A549 (cell line): ENCODE data around the gene RGS2. TPM values are rescaled to one million over a fixed set of nuclear protein-coding genes. Genes with fewer than 3 reads are reported as not detected.

Source experiments
- ATAC-seq, 2 experiments: fragments of 200-7000 bp in 1 of 2; fragments of >200 bp in 1 of 2; cut with Nextera tagmentation in 1 of 2; cut with Tn5 transposase in 1 of 2; 3 replicates each; pipeline versions ENCODE4 v1.8.0 to v1.9.1; 2018 to 2020; ENCODE audit warnings: mild to moderate bottlenecking in 1 of 2, moderate library complexity in 1 of 2
- CTCF ChIA-PET: fragments of 300-600 bp; sonication (Branson Sonifier 250); formaldehyde crosslinking; extraction: SDS; loops from one replicate; lab custom pipeline; 2021; ENCODE audit warnings: antibody characterized with exemption, inconsistent platforms; lab: Yijun Ruan, JAX
- POLR2A ChIA-PET: fragments of 350-600 bp; formaldehyde crosslinking; extraction: SDS; loops from one replicate; lab custom pipeline; 2021; ENCODE audit warnings: antibody characterized with exemption, inconsistent platforms; lab: Yijun Ruan, JAX
- DNase-seq, 2 experiments: peaks; one replicate each; pipeline versions ENCODE4 v3.0.0 to v3.0.0-alpha.2; 2011 to 2016; ENCODE audit warnings: low read depth in 1 of 2, low spot score in 1 of 2
- FAIRE-seq: peaks from 2 replicates; lab custom pipeline; 2011; peaks lifted over from hg19 to GRCh38; lab: Jason Lieb, UNC
- H3K27ac ChIP-seq, 2 experiments: fragments of >200 bp; sonication (Bioruptor Twin); formaldehyde crosslinking; 3 replicates each; pipeline ENCODE4 v1.5.1; 2016 to 2017
- H3K4me1 ChIP-seq: fragments of >200 bp; sonication (Bioruptor Twin); formaldehyde crosslinking; 3 replicates; pipeline ENCODE4 v1.6.1; 2016
- H3K4me2 ChIP-seq: fragments of >200 bp; sonication (Bioruptor Twin); formaldehyde crosslinking; 3 replicates; pipeline ENCODE4 v1.6.1; 2016
- H3K4me3 ChIP-seq: fragments of >200 bp; sonication (Bioruptor Twin); formaldehyde crosslinking; 3 replicates; pipeline ENCODE4 v1.5.1; 2016
- H3K9me3 ChIP-seq: fragments of >200 bp; sonication (Bioruptor Twin); formaldehyde crosslinking; 3 replicates; pipeline ENCODE4 v1.6.1; 2016
- BHLHE40 ChIP-seq: IDR thresholded peaks from 2 replicates; pipeline ENCODE4 v1.6.1; 2012; ENCODE audit warnings: low read depth, low read length, inconsistent platforms
- CHD2 ChIP-seq: fragments of 150-350 bp; IDR thresholded peaks from 2 replicates; pipeline ENCODE4 v1.6.1; 2014; ENCODE audit warnings: low read length; ENCODE audit not compliant: partially characterized antibody
- CHD4 ChIP-seq: fragments of 200-600 bp; sonication (generic); IDR thresholded peaks from 2 replicates; pipeline ENCODE4 v1.6.1; 2016; ENCODE audit warnings: antibody characterized with exemption, mild to moderate bottlenecking, borderline replicate concordance
- EHMT2 ChIP-seq: fragments of 200-600 bp; sonication (generic); IDR thresholded peaks from 2 replicates; pipeline ENCODE4 v1.6.1; 2016; ENCODE audit warnings: antibody characterized with exemption, low read depth, mild to moderate bottlenecking, moderate library complexity
- HOXB13 ChIP-seq: fragments of 250-450 bp; sonication (Bioruptor Pico); IDR thresholded peaks from 2 replicates; pipeline ENCODE4 v1.5.0; 2020; ENCODE audit warnings: low read depth, mild to moderate bottlenecking, moderate library complexity
- MAFK ChIP-seq: fragments of 450-650 bp; IDR thresholded peaks from 2 replicates; pipeline ENCODE4 v1.6.1; 2014; ENCODE audit not compliant: partially characterized antibody
- MAZ ChIP-seq: fragments of 150-350 bp; IDR thresholded peaks from 2 replicates; pipeline ENCODE4 v1.6.1; 2014; ENCODE audit warnings: antibody characterized with exemption, low read depth, low read length, borderline replicate concordance
- MYC ChIP-seq: IDR thresholded peaks from 2 replicates; pipeline ENCODE4 v1.6.1; 2012; ENCODE audit warnings: mild to moderate bottlenecking, inconsistent platforms, low read length, improper control_type of control experiment, borderline replicate concordance
- PHF8 ChIP-seq: fragments of 200-600 bp; sonication (generic); IDR thresholded peaks from 2 replicates; pipeline ENCODE4 v1.6.1; 2016; ENCODE audit warnings: low read depth, mild to moderate bottlenecking, antibody characterized with exemption, moderate library complexity, borderline replicate concordance
- RAD21 ChIP-seq, 2 experiments: fragments of >200 bp in 1 of 2; sonication (Bioruptor Twin) in 1 of 2; formaldehyde crosslinking in 1 of 2; IDR thresholded peaks in 1 of 2; conservative IDR thresholded peaks in 1 of 2; 2 replicates in 1 of 2; 3 replicates in 1 of 2; pipeline ENCODE4 v1.6.1; 2012 to 2018; ENCODE audit warnings: inconsistent platforms in 1 of 2
- RCOR1 ChIP-seq: fragments of 150-350 bp; IDR thresholded peaks from 2 replicates; pipeline ENCODE4 v1.6.1; 2014; ENCODE audit warnings: antibody characterized with exemption, low read length, low read depth
- RNF2 ChIP-seq: fragments of 200-600 bp; sonication (generic); IDR thresholded peaks from 2 replicates; pipeline ENCODE4 v1.6.1; 2016; ENCODE audit warnings: low read depth, mild to moderate bottlenecking, antibody characterized with exemption, moderate library complexity, borderline replicate concordance
- SREBF2 ChIP-seq: fragments of 450-650 bp; IDR thresholded peaks from 2 replicates; pipeline ENCODE4 v1.6.1; 2014; ENCODE audit warnings: mild to moderate bottlenecking, moderate library complexity
- ZC3H11A ChIP-seq: fragments of 450-650 bp; IDR thresholded peaks from 2 replicates; pipeline ENCODE4 v1.6.1; 2014; ENCODE audit warnings: antibody characterized with exemption, mild to moderate bottlenecking
- ZNF302 ChIP-seq: fragments of 250-450 bp; sonication (Bioruptor Pico); IDR thresholded peaks from 2 replicates; pipeline ENCODE4 v1.9.0; 2021; ENCODE audit warnings: inconsistent platforms, mild to moderate bottlenecking, moderate library complexity
- WGBS: methylation state at CpG from one replicate; pipeline ENCODE4 v1.1.6; 2017; ENCODE audit errors: missing lambda C conversion rate; 5-methylcytosine and 5-hydroxymethylcytosine counted together
- polyA plus RNA-seq, 4 experiments: library from polyadenylated mRNA; depleted of rRNA in 3 of 4; stranded (reverse); fragments of >200 nt; fragmentation: RNase III in 1 of 4; extraction: RNeasy Plus Mini Kit Qiagen cat#74134 plus additional on column Dnase treatment in 1 of 4; gene quantifications; 2 replicates in 3 of 4; 3 replicates in 1 of 4; pipeline ENCODE4 v1.2.3, GENCODE V29; 2011 to 2017
- TF ChIP-seq, protein P1 (sequence below): fragments of 250-450 bp; sonication (Bioruptor Pico); IDR thresholded peaks from 2 replicates; pipeline ENCODE4 v1.5.0; 2021; ENCODE audit warnings: mild to moderate bottlenecking, moderate library complexity, borderline replicate concordance
- TF ChIP-seq, protein P2 (sequence below): fragments of 450-650 bp; IDR thresholded peaks from 2 replicates; pipeline ENCODE4 v1.6.1; 2014; ENCODE audit warnings: antibody characterized with exemption
- TF ChIP-seq, protein P3 (sequence below): fragments of >200 bp; sonication (Bioruptor Twin); formaldehyde crosslinking; IDR thresholded peaks from 2 replicates; pipeline ENCODE4 v1.6.1; 2016

The RGS2 gene
- polyA plus RNA-seq, 2 of the 4 experiments (the other 2 are of a cell fraction) = 20.1 to 26.5 TPM

DNA sequence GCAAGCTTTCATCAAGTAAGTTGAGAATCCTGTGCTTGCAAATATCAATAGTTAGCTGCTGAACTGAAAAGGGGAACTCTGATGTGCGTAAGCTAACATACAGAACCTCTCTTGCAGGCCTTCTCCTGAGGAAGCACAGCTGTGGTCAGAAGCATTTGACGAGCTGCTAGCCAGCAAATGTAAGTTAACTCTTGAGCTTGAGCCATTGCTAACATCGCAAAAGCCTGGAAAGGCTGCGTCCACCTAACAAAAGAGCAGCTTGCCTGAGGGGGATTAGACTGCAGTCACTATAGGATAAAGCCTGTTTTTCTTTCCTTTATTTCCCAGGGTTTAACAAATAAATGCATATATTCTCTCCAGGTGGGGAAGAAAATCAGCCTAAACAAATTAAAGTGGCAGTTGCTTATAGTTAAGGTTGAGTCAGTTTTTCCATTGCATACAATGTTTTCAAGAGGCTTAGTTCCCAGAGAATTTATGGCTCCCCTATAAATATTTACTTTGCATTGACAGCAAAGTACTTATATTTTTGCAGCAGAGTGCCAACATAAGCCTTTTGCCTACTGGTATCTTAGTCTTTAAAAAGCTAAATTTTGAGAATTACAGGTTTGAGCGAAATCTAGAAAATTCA, 1.5 kb downstream of the RGS2 start:
- ATAC-seq (no peak), DNase-seq (no peak), FAIRE-seq (no peak)
- peak overlapping the region; percentile 63 for H3K4me3 ChIP-seq
- peak overlapping the region in 1 of 2 experiments; percentile 90; a peak in 4 of 6 replicates for H3K27ac ChIP-seq
- POLR2A ChIA-PET = interaction anchor here (1.0 to 5.3 kb wide), 4 partner anchors 105 to 220 kb away, joined by 3 to 54 read pairs (median 6); no protein-coding TSS in a partner anchor
- H3K4me2 ChIP-seq = peak overlapping the region; percentile 97
- no peaks in the 10 kb centered on the region for H3K9me3 ChIP-seq
- WGBS = 84% methylated on average over 5 of the region's 5 CpGs
- CTCF ChIA-PET = interaction anchor here (8.2 kb wide), 1 partner anchor 208 kb away, joined by 85 read pairs; no protein-coding TSS in a partner anchor
- TF ChIP-seq MAZ (no peak), MAFK (no peak), CHD2 (no peak), ZC3H11A (no peak), CHD4 (no peak)
- TF ChIP-seq, protein P1, sequence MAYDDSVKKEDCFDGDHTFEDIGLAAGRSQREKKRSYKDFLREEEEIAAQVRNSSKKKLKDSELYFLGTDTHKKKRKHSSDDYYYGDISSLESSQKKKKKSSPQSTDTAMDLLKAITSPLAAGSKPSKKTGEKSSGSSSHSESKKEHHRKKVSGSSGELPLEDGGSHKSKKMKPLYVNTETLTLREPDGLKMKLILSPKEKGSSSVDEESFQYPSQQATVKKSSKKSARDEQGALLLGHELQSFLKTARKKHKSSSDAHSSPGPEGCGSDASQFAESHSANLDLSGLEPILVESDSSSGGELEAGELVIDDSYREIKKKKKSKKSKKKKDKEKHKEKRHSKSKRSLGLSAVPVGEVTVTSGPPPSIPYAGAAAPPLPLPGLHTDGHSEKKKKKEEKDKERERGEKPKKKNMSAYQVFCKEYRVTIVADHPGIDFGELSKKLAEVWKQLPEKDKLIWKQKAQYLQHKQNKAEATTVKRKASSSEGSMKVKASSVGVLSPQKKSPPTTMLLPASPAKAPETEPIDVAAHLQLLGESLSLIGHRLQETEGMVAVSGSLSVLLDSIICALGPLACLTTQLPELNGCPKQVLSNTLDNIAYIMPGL = no peak
- peaks cover 41% of the 10 kb centered on the region for H3K4me1 ChIP-seq

DNA sequence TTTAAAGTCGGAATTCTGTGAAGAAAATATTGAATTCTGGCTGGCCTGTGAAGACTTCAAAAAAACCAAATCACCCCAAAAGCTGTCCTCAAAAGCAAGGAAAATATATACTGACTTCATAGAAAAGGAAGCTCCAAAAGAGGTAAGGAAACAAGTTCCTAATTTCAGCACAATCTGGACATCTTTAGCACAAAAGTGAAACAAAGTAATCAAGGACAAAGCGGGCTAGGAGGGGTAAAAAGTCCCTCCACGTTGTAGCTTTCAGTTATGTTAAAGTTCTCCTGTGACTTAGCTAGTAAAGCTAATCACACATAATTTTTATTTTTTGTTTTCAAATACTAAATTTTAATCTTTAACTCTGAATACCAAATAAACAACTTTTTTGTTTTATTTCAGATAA, 2.2 kb downstream of the RGS2 start:
- TF ChIP-seq ZNF302 (CRISPR knock-in tag) = no peak
- TF ChIP-seq EHMT2 = no peak
- ChIA-PET CTCF (interaction anchor here (1.1 to 8.2 kb wide), 2 partner anchors 207 to 301 kb away, joined by 3 to 85 read pairs; no protein-coding TSS in a partner anchor), POLR2A (interaction anchor here (5.3 kb wide), 1 partner anchor 208 kb away, joined by 54 read pairs; no protein-coding TSS in a partner anchor)
- H3K4me3 ChIP-seq = peak overlapping the region; percentile 63; the same call in 1 of the 3 replicates
- no peak overlapping the region for H3K27ac ChIP-seq
- peaks cover 36% of the 10 kb centered on the region for H3K4me1 ChIP-seq
- ATAC-seq (no peak), FAIRE-seq (no peak), DNase-seq (no peak)
- H3K4me2 ChIP-seq = peak overlapping the region; percentile 97; the same call in 2 of the 3 replicates
- no peaks in the 10 kb centered on the region for H3K9me3 ChIP-seq
- WGBS = 72% methylated on average over 3 of the region's 3 CpGs

DNA sequence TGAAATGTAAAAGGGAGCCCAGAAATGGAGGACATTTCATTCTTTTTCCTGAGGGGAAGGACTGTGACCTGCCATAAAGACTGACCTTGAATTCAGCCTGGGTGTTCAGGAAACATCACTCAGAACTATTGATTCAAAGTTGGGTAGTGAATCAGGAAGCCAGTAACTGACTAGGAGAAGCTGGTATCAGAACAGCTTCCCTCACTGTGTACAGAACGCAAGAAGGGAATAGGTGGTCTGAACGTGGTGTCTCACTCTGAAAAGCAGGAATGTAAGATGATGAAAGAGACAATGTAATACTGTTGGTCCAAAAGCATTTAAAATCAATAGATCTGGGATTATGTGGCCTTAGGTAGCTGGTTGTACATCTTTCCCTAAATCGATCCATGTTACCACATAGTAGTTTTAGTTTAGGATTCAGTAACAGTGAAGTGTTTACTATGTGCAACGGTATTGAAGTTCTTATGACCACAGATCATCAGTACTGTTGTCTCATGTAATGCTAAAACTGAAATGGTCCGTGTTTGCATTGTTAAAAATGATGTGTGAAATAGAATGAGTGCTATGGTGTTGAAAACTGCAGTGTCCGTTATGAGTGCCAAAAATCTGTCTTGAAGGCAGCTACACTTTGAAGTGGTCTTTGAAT, 2.9 kb downstream of the RGS2 start:
- no peak for ATAC-seq
- Histone ChIP-seq H3K9me3 (no peaks in the 10 kb centered on the region), H3K4me1 (peaks cover 29% of the 10 kb centered on the region), H3K4me3 (no peak overlapping the region), H3K27ac (no peak overlapping the region; a peak in 1 of 6 replicates), H3K4me2 (peak overlapping the region; percentile 12; the same call in 1 of the 3 replicates)
- DNase-seq = no peak
- CTCF ChIA-PET = interaction anchor here (1.1 to 8.2 kb wide), 2 partner anchors 206 to 301 kb away, joined by 3 to 85 read pairs; no protein-coding TSS in a partner anchor
- no peak for FAIRE-seq
- POLR2A ChIA-PET = no interaction called here
- TF ChIP-seq RCOR1 (no peak), BHLHE40 (no peak), RAD21 (conservative IDR thresholded peaks at IDR 0.05 in 1 of 2, IDR thresholded peaks at IDR 0.05 in 1 of 2) (no peak), ZC3H11A (no peak), RNF2 (no peak), HOXB13 (CRISPR knock-in tag) (no peak), PHF8 (no peak; the same call in 1 of the 2 replicates), MYC (no peak), SREBF2 (no peak), MAZ (no peak)
- TF ChIP-seq, protein P2, sequence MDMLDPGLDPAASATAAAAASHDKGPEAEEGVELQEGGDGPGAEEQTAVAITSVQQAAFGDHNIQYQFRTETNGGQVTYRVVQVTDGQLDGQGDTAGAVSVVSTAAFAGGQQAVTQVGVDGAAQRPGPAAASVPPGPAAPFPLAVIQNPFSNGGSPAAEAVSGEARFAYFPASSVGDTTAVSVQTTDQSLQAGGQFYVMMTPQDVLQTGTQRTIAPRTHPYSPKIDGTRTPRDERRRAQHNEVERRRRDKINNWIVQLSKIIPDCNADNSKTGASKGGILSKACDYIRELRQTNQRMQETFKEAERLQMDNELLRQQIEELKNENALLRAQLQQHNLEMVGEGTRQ = no peak
- TF ChIP-seq, protein P1 = no peak
- TF ChIP-seq, protein P3, sequence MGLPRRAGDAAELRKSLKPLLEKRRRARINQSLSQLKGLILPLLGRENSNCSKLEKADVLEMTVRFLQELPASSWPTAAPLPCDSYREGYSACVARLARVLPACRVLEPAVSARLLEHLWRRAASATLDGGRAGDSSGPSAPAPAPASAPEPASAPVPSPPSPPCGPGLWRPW = no peak
- WGBS = 88% methylated on average over 6 of the region's 6 CpGs
